Thyroid gland (tissue), 4 donors: ENCODE data around the gene PLIN5. TPM values are rescaled to one million over a fixed set of nuclear protein-coding genes. Genes with fewer than 3 reads are reported as not detected.

Source experiments
- DNase-seq, 2 donors: peaks; one replicate each; pipeline ENCODE4 v3.0.0-alpha.2; 2019
- H3K27ac ChIP-seq, 3 donors: fragments of 200-600 bp; sonication (generic); 1 replicate in 2 of 3; 2 replicates in 1 of 3; pipeline ENCODE4 v1.5.1; 2016 to 2019; ENCODE audit warnings: mild to moderate bottlenecking in 1 of 3, moderate library complexity in 1 of 3
- H3K27me3 ChIP-seq: fragments of 200-600 bp; sonication (generic); one replicate; pipeline ENCODE4 v1.5.1; 2019
- H3K36me3 ChIP-seq, 2 donors: fragments of 200-600 bp; sonication (generic); one replicate each; pipeline ENCODE4 v1.5.1; 2016 to 2019
- H3K4me1 ChIP-seq, 2 donors: fragments of 200-600 bp; sonication (generic); one replicate each; pipeline ENCODE4 v1.5.1; 2017 to 2019
- H3K4me3 ChIP-seq, 3 donors: fragments of 200-600 bp; sonication (generic); replicated peaks in 1 of 3; 1 replicate in 2 of 3; 2 replicates in 1 of 3; pipeline ENCODE4 v1.5.1; 2016; ENCODE audit warnings: mild to moderate bottlenecking in 1 of 3
- H3K9me3 ChIP-seq: fragments of 200-600 bp; sonication (generic); one replicate; pipeline ENCODE4 v1.5.1; 2017
- CTCF ChIP-seq, 6 experiments: fragments of 200-600 bp in 3 of 6; fragments of 450-650 bp in 3 of 6; sonication (generic) in 3 of 6; IDR thresholded peaks; one replicate each; pipeline ENCODE4 v1.5.1; 2016 to 2019; ENCODE audit warnings: antibody characterized with exemption in 6 of 6, mild to moderate bottlenecking in 2 of 6, inconsistent platforms in 1 of 6, moderate library complexity in 1 of 6
- POLR2A ChIP-seq, 2 donors: fragments of 450-650 bp; IDR thresholded peaks; one replicate each; pipeline ENCODE4 v1.6.1; 2017; ENCODE audit warnings: antibody characterized with exemption in 2 of 2, mild to moderate bottlenecking in 2 of 2, moderate library complexity in 1 of 2
- WGBS, 2 donors: methylation state at CpG; one replicate each; pipeline ENCODE4 v1.1.5; 2017; 5-methylcytosine and 5-hydroxymethylcytosine counted together
- intact Hi-C: fragments of 100-400 bp; cut with DNase I; formaldehyde crosslinking; loops from one replicate; pipeline ENCODE4 v1.15.1; 2023
- total RNA-seq, 4 donors: library from RNA; depleted of rRNA; stranded (reverse); fragments of >200 nt; gene quantifications; one replicate each; pipeline ENCODE4 v1.2.3, GENCODE V29; 2016

Gene PLIN5
- total RNA-seq, 4 donors from 2014 or later, result 4.1 to 12.1 (median 7.8) TPM

- H3K4me1 ChIP-seq, result no peaks in the 10 kb centered on the region
- WGBS, 2 donors, result 77 to 82% methylated on average over 3 of the region's 3 CpGs
- TF ChIP-seq POLR2A (IDR thresholded peaks at IDR 0.05) (no peak), CTCF (IDR thresholded peaks at IDR 0.05) (no peak)
- no peaks in the 10 kb centered on the region for H3K36me3 ChIP-seq
- intact Hi-C loops, result no loop called here
- H3K27ac ChIP-seq, result no peak overlapping the region
- H3K4me3 ChIP-seq, result no peak overlapping the region
- no peaks in the 10 kb centered on the region for H3K9me3 ChIP-seq
- H3K27me3 ChIP-seq, result no peaks in the 10 kb centered on the region
- no peak for DNase-seq
These were observed 18.8 kb upstream of the PLIN5 start for GRCh38 chr19:4553775-4554174.

DNA sequence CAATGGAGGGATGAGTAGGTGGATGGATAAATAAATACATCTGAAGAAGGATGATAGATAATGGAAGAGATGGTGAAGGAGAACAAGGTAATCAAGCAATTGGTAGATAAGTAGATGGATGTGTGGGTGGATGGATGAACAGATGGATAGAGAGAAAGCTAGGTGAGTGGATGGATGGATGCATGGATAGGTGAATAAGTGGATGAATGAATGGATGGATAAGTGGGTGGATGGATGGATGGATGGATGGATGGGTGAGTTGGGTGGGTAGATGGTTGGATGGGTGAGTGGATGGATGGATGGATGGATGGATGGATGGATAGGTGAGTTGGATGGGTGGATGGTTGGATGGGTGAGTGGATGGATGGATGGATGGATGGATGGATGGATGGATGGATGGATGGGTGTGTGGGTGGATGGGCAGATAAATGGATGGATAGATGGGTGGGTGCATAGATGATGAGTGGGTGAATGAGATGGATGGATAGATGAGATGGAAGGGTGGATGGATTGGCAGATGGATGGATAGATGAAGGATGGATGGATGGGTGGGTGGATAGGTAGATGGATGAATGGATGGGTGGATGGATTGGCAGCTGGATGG lies 18.2 kb upstream of the PLIN5 start:
- H3K4me3 ChIP-seq, result no peak overlapping the region
- no peaks in the 10 kb centered on the region for H3K27me3 ChIP-seq
- H3K9me3 ChIP-seq, result no peaks in the 10 kb centered on the region
- intact Hi-C loops, result no loop called here
- H3K36me3 ChIP-seq, result no peaks in the 10 kb centered on the region
- no peak for DNase-seq
- TF ChIP-seq CTCF (IDR thresholded peaks at IDR 0.05) (no peak), POLR2A (IDR thresholded peaks at IDR 0.05) (no peak)
- no peak overlapping the region for H3K27ac ChIP-seq
- no peaks in the 10 kb centered on the region for H3K4me1 ChIP-seq

DNA sequence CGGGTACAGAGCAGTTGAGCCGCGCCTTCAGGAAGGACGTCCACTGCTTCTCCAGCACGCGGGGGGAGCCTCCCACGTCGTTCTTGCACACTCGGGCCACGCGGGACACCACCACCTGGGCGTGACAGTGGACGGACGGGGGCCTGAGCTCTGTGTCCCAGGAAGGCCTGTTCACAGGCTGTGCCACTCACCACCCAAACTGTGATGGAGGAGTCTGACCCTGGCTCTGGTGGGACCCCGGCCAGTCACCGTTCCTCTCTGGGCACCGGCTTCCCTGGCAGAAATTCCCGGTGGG lies 17.4 kb upstream of the PLIN5 start:
- intact Hi-C loops, result no loop called here

GRCh38 chr19:4550479-4551050 lies 15.5 kb upstream of the PLIN5 start:
- Histone ChIP-seq H3K9me3 (no peaks in the 10 kb centered on the region), H3K4me3 (no peak overlapping the region), H3K36me3 (no peaks in the 10 kb centered on the region), H3K27ac (no peak overlapping the region), H3K4me1 (no peaks in the 10 kb centered on the region), H3K27me3 (no peaks in the 10 kb centered on the region)
- DNase-seq, result no peak
- intact Hi-C loops, result no loop called here
- 79 to 86% methylated on average over 16 to 26 of the region's 26 CpGs for WGBS, 2 donors
- TF ChIP-seq POLR2A (IDR thresholded peaks at IDR 0.05), result no peak
- no peak for TF ChIP-seq CTCF (IDR thresholded peaks at IDR 0.05)

More for the DNA sequence above, 17.4 kb upstream of the PLIN5 start:
- Histone ChIP-seq H3K4me1 (no peaks in the 10 kb centered on the region), H3K36me3 (no peaks in the 10 kb centered on the region), H3K9me3 (no peaks in the 10 kb centered on the region), H3K27me3 (no peaks in the 10 kb centered on the region), H3K4me3 (no peak overlapping the region), H3K27ac (no peak overlapping the region)
- DNase-seq, result no peak
- no peak for TF ChIP-seq POLR2A (IDR thresholded peaks at IDR 0.05)
- no peak for TF ChIP-seq CTCF (IDR thresholded peaks at IDR 0.05)
- WGBS, 2 donors, result 90% methylated on average over 7 to 17 of the region's 18 CpGs

- WGBS, 2 donors, result 94% methylated on average over 15 to 18 of the region's 18 CpGs
- Histone ChIP-seq H3K4me3 (no peak overlapping the region), H3K27me3 (no peaks in the 10 kb centered on the region), H3K27ac (no peak overlapping the region), H3K4me1 (no peaks in the 10 kb centered on the region), H3K9me3 (no peaks in the 10 kb centered on the region), H3K36me3 (no peaks in the 10 kb centered on the region)
- TF ChIP-seq CTCF (IDR thresholded peaks at IDR 0.05) (no peak), POLR2A (IDR thresholded peaks at IDR 0.05) (no peak)
- DNase-seq, result no peak
- intact Hi-C loops, result no loop called here
These were observed 15.0 kb upstream of the PLIN5 start for GRCh38 chr19:4550018-4550417.
